A172 (cell line): ENCODE measurements around the gene LINGO1. TPM values are rescaled to one million over a fixed set of nuclear protein-coding genes. Genes with fewer than 3 reads are reported as not detected.

Source experiments
- DNase-seq: peaks from one replicate; pipeline ENCODE4 v3.0.0-alpha.2; 2015; ENCODE audit warnings: low spot score
- total RNA-seq: library from RNA; depleted of rRNA; stranded (reverse); fragments of >200 nt; shearing (Covaris generic); gene quantifications from 2 replicates; pipeline ENCODE4 v1.2.3, GENCODE V29; 2014; rRNA removed

LINGO1 gene, protein sequence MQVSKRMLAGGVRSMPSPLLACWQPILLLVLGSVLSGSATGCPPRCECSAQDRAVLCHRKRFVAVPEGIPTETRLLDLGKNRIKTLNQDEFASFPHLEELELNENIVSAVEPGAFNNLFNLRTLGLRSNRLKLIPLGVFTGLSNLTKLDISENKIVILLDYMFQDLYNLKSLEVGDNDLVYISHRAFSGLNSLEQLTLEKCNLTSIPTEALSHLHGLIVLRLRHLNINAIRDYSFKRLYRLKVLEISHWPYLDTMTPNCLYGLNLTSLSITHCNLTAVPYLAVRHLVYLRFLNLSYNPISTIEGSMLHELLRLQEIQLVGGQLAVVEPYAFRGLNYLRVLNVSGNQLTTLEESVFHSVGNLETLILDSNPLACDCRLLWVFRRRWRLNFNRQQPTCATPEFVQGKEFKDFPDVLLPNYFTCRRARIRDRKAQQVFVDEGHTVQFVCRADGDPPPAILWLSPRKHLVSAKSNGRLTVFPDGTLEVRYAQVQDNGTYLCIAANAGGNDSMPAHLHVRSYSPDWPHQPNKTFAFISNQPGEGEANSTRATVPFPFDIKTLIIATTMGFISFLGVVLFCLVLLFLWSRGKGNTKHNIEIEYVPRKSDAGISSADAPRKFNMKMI
- total RNA-seq, result 0.60 and 1.1 TPM in 2 replicates

DNA sequence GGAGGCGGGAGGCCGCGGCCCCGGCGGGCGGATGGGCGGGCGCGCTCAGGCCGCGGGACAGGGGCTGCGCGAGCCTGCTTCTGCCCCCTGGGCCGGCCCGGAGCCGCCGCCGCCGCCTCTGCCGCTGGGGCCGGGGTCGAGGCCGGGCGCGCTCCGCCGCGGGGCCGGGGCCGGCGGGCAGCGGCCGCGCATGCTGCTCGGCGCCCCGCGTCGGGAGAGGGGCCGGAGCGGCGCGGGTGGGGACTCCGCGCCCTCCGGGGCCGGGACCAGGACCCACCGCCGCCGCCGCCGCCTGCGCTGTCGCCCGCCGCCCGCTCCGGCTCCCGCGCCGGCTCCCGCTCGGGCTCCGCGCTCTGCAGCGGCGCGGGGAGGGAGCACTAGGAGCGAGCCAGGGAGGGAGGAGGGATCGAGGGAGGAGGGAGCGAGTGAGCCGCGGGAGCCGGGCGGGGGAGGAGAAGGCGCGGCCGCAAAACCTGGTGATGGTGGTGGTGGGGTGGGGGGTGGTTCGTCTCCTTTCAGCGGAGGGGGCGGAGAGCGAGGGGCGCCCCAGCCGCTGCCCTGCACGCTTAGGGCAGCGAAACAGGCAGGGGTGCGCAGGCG is at the start of gene LINGO1:
Gene LINGO1, minus strand, starts transcription at position 379 of the 600 bp plus-strand sequence. CDS start 597 bp downstream, outside the sequence.
- DNase-seq, result no peak

DNA sequence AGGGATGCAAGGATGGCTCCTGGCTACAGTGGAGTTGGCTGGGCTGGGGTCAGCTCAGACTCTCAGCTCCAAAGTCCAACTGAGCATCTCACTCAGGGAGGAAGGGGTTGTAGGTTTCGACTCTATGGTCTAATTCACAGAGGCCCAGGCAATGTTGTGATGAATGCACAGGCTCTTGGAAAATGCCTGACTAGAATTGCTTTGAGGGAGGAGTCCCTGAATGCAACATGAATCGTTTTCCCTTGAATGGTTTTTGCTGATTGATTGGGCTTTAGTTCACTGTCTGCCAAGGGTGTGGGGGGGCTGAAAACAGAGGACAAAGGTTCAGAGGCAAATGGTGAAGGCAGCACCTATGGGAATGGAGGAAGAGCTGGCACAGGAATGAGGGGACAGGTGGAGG is 48.6 kb upstream of the LINGO1 start:
- DNase-seq, result no peak

DNA sequence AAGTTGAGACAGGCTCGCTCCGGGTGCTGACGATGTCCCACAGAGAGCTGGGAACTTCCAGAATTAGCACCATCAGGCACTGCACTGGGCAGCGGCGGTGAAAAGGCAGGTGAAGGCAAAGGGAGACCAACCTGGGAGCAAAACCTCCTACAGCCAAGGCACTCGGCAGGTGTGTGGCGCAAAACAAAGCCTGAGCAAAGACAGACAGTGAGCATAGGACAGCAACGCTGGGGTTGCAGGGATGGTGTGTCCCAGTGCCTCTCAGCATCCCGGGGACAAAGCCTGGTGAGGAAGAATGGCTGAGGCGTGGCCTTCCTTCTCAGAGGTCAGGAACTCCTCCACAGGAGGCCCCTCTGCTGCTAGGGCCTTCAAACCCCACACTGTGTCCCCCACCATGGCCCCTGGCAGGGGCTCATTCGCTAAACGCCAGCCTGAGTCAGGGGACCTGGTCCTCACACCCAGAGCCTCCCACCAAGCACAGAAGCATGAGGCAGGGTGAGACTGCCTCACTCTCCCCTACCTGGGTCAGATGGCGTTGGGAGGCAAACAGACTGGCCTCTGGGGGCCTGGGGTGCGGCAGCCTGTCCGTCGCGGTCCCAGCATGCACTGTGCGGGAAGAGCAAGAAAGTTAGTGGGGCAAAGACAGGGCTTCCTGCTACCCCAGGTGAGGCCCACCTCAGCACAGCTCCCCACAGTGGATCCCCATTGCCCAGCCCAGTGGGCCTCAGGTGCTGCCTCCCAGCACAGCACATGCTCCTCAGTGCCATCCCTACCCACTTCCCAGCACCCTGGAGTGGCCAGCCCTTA is 44.1 kb upstream of the LINGO1 start:
- DNase-seq, result no peak

DNA sequence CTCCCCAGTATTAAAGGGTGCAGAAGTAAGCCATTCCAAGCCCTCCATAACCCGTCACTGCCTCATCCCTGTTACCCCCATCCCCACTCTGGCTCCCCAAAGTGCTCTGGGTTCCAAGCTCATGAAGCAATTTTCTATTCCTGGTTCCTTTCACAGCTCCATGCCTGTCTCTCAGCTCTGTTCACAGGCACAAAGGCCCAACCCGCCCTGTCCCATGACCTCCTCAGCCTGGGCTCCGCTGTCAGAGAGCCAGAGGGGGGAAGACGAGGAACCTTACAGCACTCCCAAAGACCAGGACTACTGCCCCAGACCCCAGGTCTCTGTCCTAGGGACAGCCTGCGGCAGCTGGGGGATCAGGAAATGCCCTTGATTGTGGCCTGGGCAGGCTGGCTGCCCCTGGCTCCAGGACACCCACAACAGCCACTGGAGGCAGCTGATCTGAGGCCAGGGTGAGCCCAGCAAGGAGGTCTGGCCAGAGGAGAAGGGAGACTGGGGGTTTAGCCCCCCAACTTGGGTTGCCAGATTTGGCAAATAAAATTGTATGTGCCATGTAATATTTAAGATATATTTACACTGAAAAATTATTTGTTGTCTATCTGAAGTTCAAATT is 43.2 kb upstream of the LINGO1 start:
- no peak for DNase-seq

DNA sequence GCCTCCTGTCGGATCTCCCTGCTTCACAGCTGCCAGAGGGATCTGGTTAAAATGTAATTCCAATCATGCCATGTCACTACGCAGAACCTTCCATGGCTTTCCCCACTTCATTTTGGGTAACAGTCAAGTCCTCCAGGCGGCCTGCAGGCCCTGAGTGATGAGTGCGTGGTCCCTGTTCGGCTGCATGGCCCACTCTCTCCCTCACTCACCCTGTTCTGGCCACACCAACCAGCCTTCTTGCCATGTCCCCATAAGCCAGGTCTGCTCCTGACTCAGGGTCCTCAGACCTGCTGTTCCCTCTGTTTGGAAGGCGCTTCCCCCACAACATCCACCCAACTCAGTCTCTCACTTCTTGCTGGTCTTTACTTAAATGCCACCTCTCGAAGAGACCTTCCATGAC is 41.6 kb upstream of the LINGO1 start:
- DNase-seq, result no peak

DNA sequence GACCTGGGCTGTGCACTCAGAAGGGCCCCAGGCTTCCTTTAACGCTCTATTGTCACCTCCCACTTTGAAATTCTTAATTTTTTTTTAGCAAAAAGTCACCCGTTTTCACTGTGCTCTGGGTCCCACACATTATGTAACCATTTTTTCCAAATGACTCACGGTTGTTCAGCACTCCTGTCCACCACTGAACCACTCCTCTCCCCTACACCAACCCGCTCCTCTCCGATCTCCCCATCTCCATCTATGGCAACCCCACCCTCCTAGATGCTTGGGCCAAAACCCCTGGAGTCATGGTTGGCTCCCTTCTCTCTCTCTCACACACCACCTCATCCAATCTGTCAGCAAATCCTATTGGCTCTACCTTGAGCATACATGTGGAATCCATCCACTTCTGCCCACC is 41.2 kb upstream of the LINGO1 start:
- DNase-seq, result no peak

DNA sequence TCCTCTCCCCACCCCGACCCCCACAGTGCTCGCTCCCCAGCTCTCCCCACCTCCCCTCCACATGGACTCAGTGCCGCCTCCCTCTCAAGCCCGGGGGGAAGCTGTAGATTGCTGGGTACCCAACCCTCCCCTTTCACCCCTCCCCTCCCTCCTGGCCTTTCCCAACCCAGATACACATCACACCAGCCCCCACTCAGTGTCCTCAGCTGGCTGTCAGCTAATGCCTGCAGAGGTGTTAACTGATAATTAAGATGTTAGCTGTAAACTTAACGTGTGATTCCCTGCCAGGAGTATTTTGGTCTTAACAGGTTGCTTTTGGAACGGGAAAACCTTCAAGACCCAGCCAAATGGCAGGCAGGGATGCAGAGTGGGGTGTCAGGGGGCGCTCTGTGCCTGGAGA is 39.4 kb upstream of the LINGO1 start:
- no peak for DNase-seq

DNA sequence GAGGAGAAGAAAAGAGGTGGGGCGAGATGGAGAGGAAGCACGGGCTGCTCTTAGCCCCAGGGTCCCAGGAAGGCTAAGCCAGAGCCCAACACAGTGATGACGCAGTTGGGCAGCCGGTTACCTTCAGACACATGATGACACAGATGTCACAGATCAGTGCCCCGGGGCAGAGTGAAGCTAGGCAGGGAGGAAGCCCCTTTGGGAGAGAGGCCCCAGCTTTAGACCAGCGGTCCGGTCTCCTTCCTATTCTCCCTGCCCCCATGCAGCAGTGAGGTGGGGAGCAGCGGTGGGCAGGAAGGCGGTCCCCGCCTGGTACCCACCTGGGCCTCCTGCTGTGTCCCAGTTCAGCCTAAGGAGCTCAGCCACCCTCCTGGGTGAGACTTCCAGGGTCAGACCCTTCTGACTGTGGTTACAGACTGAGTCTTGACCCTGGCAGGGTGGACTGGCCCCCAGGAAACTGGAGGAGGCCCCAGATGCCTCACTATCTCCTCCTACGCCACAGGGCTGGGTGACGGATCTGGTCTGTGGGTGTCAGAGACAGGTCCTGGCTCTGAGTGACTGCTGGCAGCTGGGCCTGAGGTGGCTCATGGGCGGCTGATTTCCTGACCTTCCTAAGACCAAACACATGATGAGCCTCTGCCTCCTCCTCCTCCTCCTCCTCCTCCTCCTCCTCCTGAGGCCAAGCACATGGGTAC is 38.8 kb upstream of the LINGO1 start:
- DNase-seq, result no peak

DNA sequence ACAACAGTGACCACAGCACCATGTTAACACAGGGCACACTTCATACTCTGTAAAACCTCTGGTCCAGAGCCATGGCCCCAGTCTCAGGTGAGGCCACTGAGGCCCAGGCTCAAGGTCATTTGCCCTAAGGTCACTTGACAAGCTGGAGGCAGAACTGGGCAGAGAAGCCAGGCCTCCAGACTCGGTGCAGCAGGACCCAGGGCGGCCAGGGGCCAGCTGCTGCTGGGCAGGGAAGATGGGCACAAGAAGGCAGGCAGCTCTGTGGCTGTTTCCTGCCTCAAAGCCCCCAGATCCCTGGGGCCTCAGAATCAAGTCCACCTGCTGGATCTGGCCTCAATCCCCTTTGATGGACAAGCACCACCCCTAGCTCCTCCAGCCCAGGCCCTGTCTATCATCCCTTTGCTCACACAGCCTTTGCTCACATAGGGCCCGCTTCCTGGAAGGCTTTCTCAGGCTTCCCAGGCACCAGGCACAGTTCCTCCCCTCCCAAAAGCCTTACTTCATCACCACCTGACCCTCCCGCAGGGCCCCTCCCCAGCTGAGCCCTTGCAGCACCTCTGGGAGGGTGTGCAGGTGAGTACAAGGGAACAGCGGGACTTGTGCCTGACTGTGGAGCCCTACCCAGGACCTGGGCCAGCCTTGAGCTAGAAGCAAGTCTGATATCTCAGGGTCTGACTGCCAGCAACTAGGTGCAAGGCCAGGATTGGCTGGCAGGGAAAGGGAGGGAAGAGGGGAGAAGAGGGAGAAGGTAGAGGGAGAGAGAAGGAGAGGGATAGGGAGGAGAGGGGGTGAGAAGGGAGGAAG is 38.0 kb upstream of the LINGO1 start:
- DNase-seq, result no peak

DNA sequence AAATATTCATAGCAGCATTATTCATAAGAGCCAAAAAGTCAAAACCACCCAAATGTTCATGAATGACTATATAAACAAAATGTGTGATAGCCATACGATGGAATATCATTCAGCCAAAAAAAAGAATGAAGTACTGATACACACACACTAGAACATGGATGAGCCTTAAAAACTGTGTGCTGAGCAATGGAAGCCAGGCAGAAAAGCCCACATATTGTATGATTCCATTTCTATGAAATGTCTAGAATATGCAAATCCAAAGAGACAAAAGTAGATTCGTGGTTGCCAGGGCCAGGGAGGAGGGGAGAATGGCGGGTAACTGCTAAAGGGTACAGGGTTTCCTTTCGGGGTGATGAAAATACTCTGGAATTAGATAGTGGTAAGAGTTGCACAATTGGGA is 37.2 kb upstream of the LINGO1 start:
- no peak for DNase-seq

DNA sequence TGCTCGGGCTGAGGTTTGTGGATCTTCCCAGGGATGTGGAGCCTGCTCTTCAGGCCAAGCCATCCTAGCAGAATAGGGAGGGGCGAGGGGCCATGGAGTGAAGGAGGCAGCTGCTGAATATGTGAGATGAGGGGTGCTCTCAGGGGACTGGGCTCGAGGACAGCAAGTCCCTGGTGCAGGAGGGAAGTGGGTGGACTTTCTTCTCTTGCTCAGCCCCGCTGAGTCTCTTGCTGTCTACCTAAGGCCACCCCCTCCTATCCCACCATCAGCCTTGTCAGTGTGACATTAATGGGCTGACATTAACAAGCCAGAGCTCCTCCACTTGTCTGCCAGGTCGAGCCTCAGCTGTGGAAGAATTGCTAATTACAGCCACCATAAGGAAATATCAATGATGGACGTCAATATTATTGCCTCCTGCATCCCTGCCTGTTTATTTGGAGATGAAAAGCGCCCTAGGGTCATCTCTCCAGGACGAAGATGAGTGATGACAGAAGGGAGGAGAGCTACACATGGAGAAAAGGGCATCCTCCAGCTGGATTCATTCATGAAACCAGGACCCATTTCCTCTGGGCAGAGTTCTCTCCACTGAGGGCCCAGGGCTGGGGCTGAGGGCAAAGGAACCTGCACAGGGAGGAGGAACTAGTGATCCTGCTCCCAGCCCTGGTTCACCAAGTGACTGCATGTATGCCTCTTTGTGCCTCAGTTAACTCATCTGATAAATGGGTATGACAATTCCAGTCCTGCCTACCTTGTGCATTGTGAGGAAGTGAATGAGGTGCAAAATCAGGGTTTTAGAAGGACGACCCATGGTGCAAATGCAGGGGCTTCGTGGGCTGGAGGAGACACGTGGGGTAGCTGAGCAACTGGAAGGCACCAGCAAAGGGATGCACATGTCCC is 34.9 kb upstream of the LINGO1 start:
- no peak for DNase-seq

DNA sequence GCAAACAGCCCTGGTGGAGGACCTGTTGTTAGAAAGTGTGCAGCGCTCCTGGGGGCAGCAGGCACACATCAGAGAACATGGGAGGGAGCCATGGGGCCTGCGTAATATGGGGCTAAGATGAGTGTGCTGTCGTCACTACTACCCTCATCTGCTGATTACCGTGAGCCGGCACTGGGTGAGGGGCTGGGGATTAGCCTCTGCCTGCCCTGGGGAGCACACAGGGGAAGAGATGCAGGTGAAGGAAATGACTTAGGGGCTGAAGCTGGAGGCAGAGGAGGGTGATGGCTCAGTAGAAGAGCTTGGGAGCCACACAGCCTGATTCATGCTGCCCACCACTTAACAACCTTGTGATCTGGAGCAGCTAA is 33.6 kb upstream of the LINGO1 start:
- no peak for DNase-seq

DNA sequence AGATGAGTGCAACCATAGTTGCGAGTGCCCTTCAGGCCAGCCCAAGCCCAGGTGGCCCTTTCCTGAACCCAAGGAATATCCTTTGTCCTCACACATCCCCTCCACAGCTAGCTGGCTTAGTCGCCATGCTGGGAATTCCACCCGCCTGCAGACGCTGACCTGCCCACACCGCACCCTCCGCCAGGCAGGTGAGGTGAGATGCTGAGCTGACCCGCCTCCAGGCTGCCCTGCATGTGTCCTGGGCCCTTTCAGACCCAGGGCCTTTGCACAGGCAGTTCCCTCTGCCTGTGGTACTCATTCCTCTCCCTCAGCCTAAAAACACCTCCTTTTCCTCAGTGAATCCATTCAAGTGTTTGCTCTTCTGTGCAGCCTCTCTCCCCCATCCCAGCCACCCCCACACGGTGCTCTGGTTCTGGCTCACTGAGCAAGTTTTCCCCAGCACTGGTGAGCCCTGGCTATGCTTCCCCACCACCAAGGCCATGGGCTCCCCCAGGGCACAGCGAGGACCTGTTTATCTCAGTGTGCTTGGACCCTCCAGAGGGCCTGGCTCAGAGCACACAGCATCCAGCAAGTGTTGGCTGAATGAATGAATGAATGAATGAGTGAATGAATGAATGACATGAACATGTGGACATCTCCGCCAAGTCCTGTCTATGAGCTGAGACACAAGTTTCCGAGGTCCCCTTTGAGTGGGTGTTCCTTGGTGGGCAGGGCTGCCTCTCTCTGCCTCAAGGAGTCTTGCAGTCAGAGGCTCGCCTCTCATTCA is 33.0 kb upstream of the LINGO1 start:
- DNase-seq, result no peak

DNA sequence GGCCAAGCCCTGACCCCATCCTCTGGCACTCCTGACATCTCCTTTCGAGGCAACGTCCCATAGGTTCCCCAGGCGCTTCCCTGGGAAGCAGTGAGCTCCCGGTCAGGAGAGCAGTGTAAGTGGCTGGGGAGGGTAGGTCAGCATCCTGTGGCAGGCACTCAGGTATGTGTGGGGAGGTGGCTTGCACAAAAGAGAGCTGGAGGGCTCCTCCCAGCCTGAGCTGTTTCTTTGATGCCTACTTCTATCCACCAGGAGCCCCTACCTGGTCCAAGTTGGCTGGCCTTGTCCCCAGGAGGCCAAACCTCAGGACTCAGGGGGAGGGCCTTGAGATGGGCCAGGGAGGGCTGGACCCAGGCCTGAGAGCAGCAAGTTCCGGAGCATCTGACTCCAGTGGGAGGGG is 31.7 kb upstream of the LINGO1 start:
- DNase-seq, result no peak

DNA sequence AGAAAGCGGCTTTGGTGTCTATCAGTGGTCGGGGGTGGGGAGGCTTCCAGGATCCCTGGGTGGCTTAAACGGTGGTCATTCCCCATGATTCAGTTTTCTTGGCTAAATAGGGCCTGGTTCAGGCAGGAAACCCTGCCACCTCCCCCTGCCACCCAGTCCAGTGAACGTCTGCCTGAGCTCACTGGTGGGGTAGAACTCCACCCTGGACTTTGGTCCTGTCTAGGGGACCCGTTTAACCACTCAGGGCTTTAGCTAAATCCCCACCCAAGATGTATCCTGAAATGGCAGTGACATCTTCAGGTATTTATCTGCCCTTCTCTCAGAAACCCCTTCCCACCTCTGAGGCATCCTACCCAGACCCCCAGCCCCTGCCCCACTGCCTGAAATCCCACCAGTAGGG is 30.5 kb upstream of the LINGO1 start:
- no peak for DNase-seq

DNA sequence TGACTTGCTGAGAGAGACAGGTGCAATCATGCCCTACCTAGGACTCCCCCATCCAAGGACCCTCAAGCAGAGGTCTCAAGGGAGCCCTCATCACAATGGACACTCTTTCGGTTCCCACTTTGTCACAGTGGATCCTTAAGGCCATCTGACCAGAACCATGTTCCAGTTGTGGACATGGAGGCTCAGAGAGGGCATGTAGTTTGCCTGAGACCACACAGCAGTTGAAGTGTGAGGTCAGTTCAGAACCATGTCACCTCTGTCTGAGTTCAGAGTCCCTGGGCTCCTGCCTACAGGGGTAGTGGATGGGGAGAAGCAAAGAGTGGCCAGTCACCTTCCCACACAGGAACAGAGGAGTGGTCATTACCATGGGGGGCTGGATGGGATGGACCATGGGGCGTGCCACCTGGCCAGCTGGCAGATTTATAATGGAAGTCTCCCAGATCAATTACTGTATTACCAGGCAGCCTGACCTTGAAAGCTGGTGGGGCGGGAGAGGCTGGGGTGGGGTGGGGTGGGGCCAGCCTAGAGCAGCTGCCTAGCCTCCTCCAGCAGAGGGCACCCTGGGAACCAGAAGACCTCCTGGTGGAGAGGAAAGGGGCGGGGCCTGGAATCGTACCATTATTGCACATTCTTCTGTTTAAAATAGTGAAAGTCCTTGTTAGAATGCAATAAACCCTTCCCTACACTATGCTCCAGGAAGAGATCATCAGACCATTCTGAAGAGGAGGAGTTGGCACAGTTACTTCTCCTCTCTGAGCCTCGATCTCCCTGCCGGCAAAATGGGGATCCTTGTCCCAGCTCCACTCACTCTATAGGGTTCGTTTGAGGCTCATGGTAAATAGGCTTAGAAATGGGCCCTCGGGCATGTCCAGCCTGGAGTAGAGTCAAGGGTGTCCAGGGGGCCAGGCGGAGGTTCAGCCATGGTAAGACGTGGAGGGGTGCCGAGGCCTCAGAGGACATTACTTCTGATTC is 26.9 kb upstream of the LINGO1 start:
- DNase-seq, result peak; percentile 71

DNA sequence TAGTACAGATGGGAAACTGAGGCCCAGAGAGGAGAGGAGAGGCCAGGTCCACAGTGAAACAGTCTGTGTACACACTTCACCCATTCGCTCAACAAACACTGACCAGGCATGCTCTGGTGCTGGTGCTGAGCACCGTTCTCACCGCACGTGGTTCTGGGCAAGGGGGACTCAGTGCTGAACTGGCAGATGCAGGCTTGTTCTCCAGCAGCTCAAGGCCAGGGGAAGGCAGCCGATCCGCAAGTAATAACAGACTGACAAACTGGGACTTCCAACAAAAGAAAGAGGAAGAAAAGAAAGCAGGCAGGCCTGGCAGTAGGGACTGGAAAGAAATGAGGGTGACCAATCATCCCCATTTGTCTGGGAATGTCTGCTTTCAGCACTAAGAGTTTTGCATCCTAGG is 25.6 kb upstream of the LINGO1 start:
- DNase-seq, result no peak
